Smooth muscle cell (in vitro differentiated cells): Measurements from ENCODE around the gene CUEDC1. TPM values are rescaled to one million over a fixed set of nuclear protein-coding genes. Genes with fewer than 3 reads are reported as not detected.

Source experiments
- DNase-seq: peaks from one replicate; lab custom pipeline; 2025; ENCODE audit not compliant: unreplicated experiment; lab: John Stamatoyannopoulos, UW
- H2AFZ ChIP-seq: fragments of 200-600 bp; sonication (generic); 2 replicates; pipeline ENCODE4 v1.6.0; 2016; ENCODE audit warnings: antibody characterized with exemption, low read depth, mild to moderate bottlenecking
- H3F3A ChIP-seq: fragments of 200-600 bp; sonication (generic); 2 replicates; pipeline ENCODE4 v1.6.0; 2017; ENCODE audit warnings: antibody characterized with exemption, low read depth
- H3K27ac ChIP-seq: fragments of 200-600 bp; sonication (generic); 2 replicates; pipeline ENCODE4 v1.5.1; 2016; ENCODE audit warnings: low read depth, mild to moderate bottlenecking
- H3K27me3 ChIP-seq: fragments of 200-600 bp; sonication (generic); 2 replicates; pipeline ENCODE4 v1.6.1; 2016; ENCODE audit warnings: low read depth, mild to moderate bottlenecking
- H3K36me3 ChIP-seq: fragments of 200-600 bp; sonication (generic); 2 replicates; pipeline ENCODE4 v1.5.1; 2016; ENCODE audit warnings: low read depth
- H3K4me1 ChIP-seq: fragments of 200-600 bp; sonication (generic); 2 replicates; pipeline ENCODE4 v1.5.1; 2016; ENCODE audit warnings: low read depth
- H3K4me2 ChIP-seq: fragments of 200-600 bp; sonication (generic); 2 replicates; pipeline ENCODE4 v1.6.0; 2016; ENCODE audit warnings: mild to moderate bottlenecking
- H3K4me3 ChIP-seq: fragments of 200-600 bp; sonication (generic); 2 replicates; pipeline ENCODE4 v1.5.1; 2016; ENCODE audit warnings: mild to moderate bottlenecking
- H3K79me2 ChIP-seq: fragments of 200-600 bp; sonication (generic); 2 replicates; pipeline ENCODE4 v1.6.0; 2016; ENCODE audit warnings: low read depth, mild to moderate bottlenecking
- H3K9ac ChIP-seq: fragments of 200-600 bp; sonication (generic); 2 replicates; pipeline ENCODE4 v1.6.0; 2016; ENCODE audit warnings: low read depth
- H3K9me3 ChIP-seq: fragments of 200-600 bp; sonication (generic); replicated peaks from 2 replicates; pipeline ENCODE4 v1.5.1; 2016; ENCODE audit warnings: low read depth
- H4K20me1 ChIP-seq: fragments of 200-600 bp; sonication (generic); 2 replicates; pipeline ENCODE4 v1.6.0; 2016; ENCODE audit warnings: low read depth
- CTCF ChIP-seq: fragments of 200-600 bp; sonication (generic); IDR thresholded peaks from 2 replicates; pipeline ENCODE4 v1.5.1; 2017; ENCODE audit warnings: borderline replicate concordance, mild to moderate bottlenecking, antibody characterized with exemption; ENCODE audit not compliant: insufficient read depth, poor library complexity, severe bottlenecking
- WGBS: methylation state at CpG from one replicate; pipeline ENCODE4 v1.1.7; 2016; ENCODE audit warnings: low lambda C conversion rate; 5-methylcytosine and 5-hydroxymethylcytosine counted together
- polyA plus RNA-seq: library from polyadenylated mRNA; unstranded; fragments of >200 nt; fragmentation: Nextera tagmentation; extraction: Ambion mirVana; gene quantifications from 2 replicates; pipeline ENCODE4 v1.2.1, GENCODE V29; 2016
- total RNA-seq: library from RNA; depleted of rRNA; stranded (reverse); fragments of >200 nt; gene quantifications from 2 replicates; pipeline ENCODE4 v1.2.3, GENCODE V29; 2014

The CUEDC1 gene
- total and polyA plus RNA-seq, 2 experiments from 2014 or later, result 11.1 to 11.7 TPM

DNA sequence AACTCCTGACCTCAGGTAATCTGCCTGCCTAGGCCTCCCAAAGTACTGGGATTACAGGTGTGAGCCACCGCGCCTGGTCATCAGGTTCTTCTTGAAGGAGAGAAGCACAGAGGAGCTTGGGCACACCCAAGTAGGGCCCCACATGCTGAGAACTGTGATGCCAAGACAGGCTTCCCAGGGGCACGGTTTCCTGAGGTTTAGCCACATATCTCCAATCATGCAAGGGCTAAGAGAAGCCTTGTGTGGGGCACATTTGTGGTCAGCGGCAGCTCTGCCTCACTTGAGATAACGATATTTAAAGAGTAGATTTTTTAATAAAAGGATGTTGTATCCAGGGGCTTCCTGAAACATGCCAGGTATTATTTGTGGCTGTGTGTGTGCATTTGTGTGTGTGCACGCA, 46.9 kb downstream of the CUEDC1 start:
- Histone ChIP-seq H4K20me1 (peaks cover under 1% of the 10 kb centered on the region), H3K4me2 (no peak overlapping the region), H3K4me3 (no peak overlapping the region), H3K9ac (no peak overlapping the region), H3K27me3 (no peaks in the 10 kb centered on the region), H3K36me3 (no peaks in the 10 kb centered on the region), H3K4me1 (peaks cover 42% of the 10 kb centered on the region), H2AFZ (no peak overlapping the region), H3K27ac (no peak overlapping the region), H3K79me2 (peaks cover 5% of the 10 kb centered on the region), H3F3A (peaks cover 5% of the 10 kb centered on the region), H3K9me3 (no peaks in the 10 kb centered on the region)
- no peak for TF ChIP-seq CTCF
- 91% methylated on average over 6 of the region's 6 CpGs for WGBS
- DNase-seq, result no peak

- H3K79me2 ChIP-seq, result peaks cover 5% of the 10 kb centered on the region
- H3F3A ChIP-seq, result peaks cover 5% of the 10 kb centered on the region
- 36% methylated on average over 7 of the region's 7 CpGs for WGBS
- H3K27ac ChIP-seq, result peak overlapping the region; percentile 44
- no peaks in the 10 kb centered on the region for H3K36me3 ChIP-seq
- peak; percentile 13 for DNase-seq
- no peak overlapping the region for H2AFZ ChIP-seq
- H3K4me2 ChIP-seq, result no peak overlapping the region
- TF ChIP-seq CTCF, result peak; percentile 16
- no peaks in the 10 kb centered on the region for H3K27me3 ChIP-seq
- peaks cover 46% of the 10 kb centered on the region for H3K4me1 ChIP-seq
- no peaks in the 10 kb centered on the region for H4K20me1 ChIP-seq
- no peak overlapping the region for H3K4me3 ChIP-seq
- no peaks in the 10 kb centered on the region for H3K9me3 ChIP-seq
- H3K9ac ChIP-seq, result no peak overlapping the region
Measured at GRCh38 chr17:57906910-57907309, 48.3 kb downstream of the CUEDC1 start.

- no peak overlapping the region for H3K4me2 ChIP-seq
- peaks cover 5% of the 10 kb centered on the region for H3F3A ChIP-seq
- H3K9ac ChIP-seq, result no peak overlapping the region
- no peak overlapping the region for H3K4me3 ChIP-seq
- no peak for TF ChIP-seq CTCF
- no peak for DNase-seq
- peaks cover 43% of the 10 kb centered on the region for H3K4me1 ChIP-seq
- no peaks in the 10 kb centered on the region for H4K20me1 ChIP-seq
- H3K27ac ChIP-seq, result no peak overlapping the region
- no peaks in the 10 kb centered on the region for H3K36me3 ChIP-seq
- H3K27me3 ChIP-seq, result no peaks in the 10 kb centered on the region
- no peak overlapping the region for H2AFZ ChIP-seq
- H3K79me2 ChIP-seq, result peaks cover 8% of the 10 kb centered on the region
- H3K9me3 ChIP-seq, result no peaks in the 10 kb centered on the region
Measured at GRCh38 chr17:57905875-57906455, 49.2 kb downstream of the CUEDC1 start.

DNA sequence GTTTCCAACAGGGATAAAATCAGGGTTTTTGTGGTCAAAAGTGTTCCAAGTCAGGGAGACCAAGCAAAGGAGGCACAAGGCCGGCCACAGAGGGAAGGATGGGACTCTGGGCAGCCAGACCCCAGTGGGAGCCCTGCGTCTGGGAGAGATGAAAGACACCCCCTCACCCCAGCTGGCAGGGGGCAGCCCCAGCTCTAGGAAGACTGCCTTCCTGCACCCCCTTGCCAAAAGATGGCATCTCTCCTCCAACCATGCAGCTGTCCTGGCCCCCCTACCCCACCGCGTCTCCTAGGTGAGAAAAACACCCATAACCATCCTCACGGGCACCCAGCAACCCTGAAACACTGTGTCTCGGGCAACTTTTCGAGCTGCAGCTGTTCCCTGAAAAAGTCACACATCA, 51.3 kb downstream of the CUEDC1 start:
- no peak overlapping the region for H3K9ac ChIP-seq
- no peaks in the 10 kb centered on the region for H3K9me3 ChIP-seq
- no peaks in the 10 kb centered on the region for H3K36me3 ChIP-seq
- H3K27ac ChIP-seq, result no peak overlapping the region
- no peak for TF ChIP-seq CTCF
- H3F3A ChIP-seq, result peaks cover 5% of the 10 kb centered on the region
- no peak overlapping the region for H3K4me3 ChIP-seq
- DNase-seq, result no peak
- peaks cover 52% of the 10 kb centered on the region for H3K4me1 ChIP-seq
- no peak overlapping the region for H2AFZ ChIP-seq
- H3K4me2 ChIP-seq, result peak overlapping the region; percentile 76
- peaks cover 11% of the 10 kb centered on the region for H3K79me2 ChIP-seq
- no peaks in the 10 kb centered on the region for H4K20me1 ChIP-seq
- 84% methylated on average over 7 of the region's 7 CpGs for WGBS
- H3K27me3 ChIP-seq, result no peaks in the 10 kb centered on the region
